HCT116 (cell line): Measurements from ENCODE around the gene AGBL1.

ENCODE experiments used
- CTCF ChIP-seq, 3 experiments: fragments of 200-600 bp in 1 of 3; sonication (generic) in 1 of 3; IDR thresholded peaks in 2 of 3; conservative IDR thresholded peaks in 1 of 3; 2 replicates each; pipeline ENCODE4 v1.5.1; 2012 to 2017; ENCODE audit warnings: low read depth in 2 of 3, low read length in 2 of 3, antibody characterized with exemption in 1 of 3, borderline replicate concordance in 1 of 3, control low read depth in 1 of 3, mild to moderate bottlenecking in 1 of 3, mixed read lengths in 1 of 3, mixed run types in 1 of 3, moderate library complexity in 1 of 3; ENCODE audit not compliant: insufficient read depth in 1 of 3
- POLR2AphosphoS5 ChIP-seq: IDR thresholded peaks from 2 replicates; pipeline ENCODE4 v1.6.1; 2011; ENCODE audit warnings: mild to moderate bottlenecking, low read depth, low read length, moderate library complexity
- REST ChIP-seq: IDR thresholded peaks from 2 replicates; pipeline ENCODE4 v1.6.1; 2012; ENCODE audit warnings: low read depth

GRCh38 chr15:86038491-86038890 is 41.2 kb upstream of the AGBL1 start:
- no peak for TF ChIP-seq CTCF (IDR thresholded peaks at IDR 0.05 in 2 of 3, conservative IDR thresholded peaks at IDR 0.05 in 1 of 3; ENCODE audit: borderline replicate concordance in 1 of 3, insufficient read depth in 1 of 3, low read depth in 2 of 3, low read length in 2 of 3)
- no peak for TF ChIP-seq POLR2AphosphoS5
- no peak for TF ChIP-seq REST
